Measurements from ENCODE around the gene ERMP1. TPM values are rescaled to one million over a fixed set of nuclear protein-coding genes. Genes with fewer than 3 reads are reported as not detected.
A peak's percentile ranks its signal among the peaks of the same experiment; 100 is the strongest.
"Not testable (repeated sequence)": the region's sequence is repeated elsewhere in the genome, so short reads cannot be mapped to it uniquely, and the experiment has no call there.

The ERMP1 gene
- total RNA-seq, 1 donor from 2014 or later = 26.3 TPM

GRCh38 chr9:5791870-5792269 lies 41.0 kb downstream of the ERMP1 start:
- ATAC-seq (no peak), DNase-seq (no peak)
- intact Hi-C loops (cut with micrococcal nuclease) = no loop called here

DNA sequence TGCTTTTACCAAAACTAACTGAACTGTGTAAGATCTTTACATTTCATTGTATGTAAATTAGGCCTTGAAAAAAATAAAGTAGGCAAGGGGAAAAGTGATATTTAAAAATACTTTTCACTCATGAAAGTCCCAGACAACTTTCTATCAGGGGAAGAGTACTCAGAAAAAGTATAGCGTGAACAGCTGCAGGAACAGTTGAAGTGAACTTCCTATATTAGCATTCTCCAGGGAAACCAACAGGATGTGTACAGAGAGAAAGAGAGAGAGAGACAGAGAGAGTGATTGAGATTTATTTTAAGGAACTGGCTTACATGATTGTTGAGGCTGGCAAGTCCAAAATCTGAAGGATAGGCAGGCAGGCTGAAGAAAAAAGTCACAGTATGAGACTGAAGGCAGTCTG lies 42.0 kb downstream of the ERMP1 start:
- ATAC-seq (no peak), DNase-seq (no peak)
- intact Hi-C loops (cut with micrococcal nuclease) = no loop called here

- ATAC-seq = no peak
- intact Hi-C loops (cut with micrococcal nuclease) = no loop called here
- no peak for DNase-seq
Measured at GRCh38 chr9:5789489-5789888, 43.4 kb downstream of the ERMP1 start.

DNA sequence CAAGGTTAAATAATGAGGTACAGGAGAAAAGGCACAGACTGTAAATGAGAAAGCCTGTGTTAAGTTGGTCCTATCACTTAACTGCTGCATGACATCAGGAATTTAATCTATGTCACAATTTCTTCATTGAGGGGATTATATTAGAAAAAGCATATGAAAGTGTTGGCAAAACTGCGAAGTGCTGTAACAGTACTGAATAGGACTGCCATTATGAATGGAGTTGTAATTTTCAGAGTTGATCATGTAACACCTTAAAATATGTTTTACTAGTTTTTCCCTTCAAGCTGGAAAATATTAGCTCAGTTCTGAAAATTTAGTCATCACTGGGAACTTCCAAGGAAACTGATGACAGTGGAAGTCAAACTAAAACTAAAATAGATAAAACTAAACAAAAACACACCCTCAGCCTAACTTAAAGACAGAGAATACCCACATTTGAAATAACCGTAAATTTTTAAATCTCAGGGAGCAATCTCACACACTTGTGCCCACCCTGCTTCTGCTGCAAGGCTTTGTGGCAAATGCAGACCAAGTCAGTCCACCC lies 45.1 kb downstream of the ERMP1 start:
- intact Hi-C loops (cut with micrococcal nuclease) = no loop called here
- ATAC-seq = no peak

GRCh38 chr9:5787220-5787619 lies 45.7 kb downstream of the ERMP1 start:
- ATAC-seq (no peak), DNase-seq (no peak)
- intact Hi-C loops (cut with micrococcal nuclease) = no loop called here

More for the DNA sequence above, 45.1 kb downstream of the ERMP1 start:
- DNase-seq = no peak

DNA sequence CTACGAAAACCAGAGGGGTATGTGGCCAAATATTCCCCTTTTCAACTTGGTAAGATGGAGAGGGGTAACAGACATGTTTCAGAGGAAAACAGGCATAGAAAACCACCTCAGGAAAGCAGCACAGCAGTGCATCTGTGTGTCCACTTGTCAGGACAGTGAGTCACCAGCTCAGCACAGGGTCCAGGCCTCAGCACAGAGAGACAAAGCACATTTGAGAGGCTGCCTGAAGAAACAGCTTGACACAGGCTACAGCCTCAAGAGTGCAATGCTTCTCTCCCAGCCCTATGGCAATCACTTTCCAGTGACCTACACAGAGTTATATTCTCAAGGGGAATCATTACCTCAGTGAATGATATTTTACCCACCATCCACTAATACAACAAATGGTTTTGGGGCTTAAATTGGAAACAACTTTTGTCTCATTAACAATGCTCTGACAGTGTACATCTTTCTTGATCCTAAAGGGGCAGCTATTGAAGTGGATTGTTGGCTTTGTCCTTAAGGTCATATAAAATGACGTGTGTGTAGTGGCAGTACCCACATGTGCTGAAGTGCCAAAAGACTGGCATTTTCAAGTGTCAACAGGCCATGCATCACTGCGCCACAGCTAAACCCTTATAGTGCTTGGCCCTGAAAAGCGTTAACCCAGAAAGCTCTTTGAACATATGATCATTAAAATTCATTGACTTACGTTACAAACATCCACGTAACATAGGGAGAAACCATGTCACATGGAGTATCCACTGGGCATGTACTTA lies 46.4 kb downstream of the ERMP1 start:
- DNase-seq (no peak), ATAC-seq (peak; percentile 51)
- intact Hi-C loops (cut with micrococcal nuclease) = no loop called here

- ATAC-seq = peak; percentile 22
Measured at GRCh38 chr9:5784526-5785315, 48.2 kb downstream of the ERMP1 start.

GRCh38 chr9:5783982-5784381 lies 48.9 kb downstream of the ERMP1 start:
- peak; percentile 58 for ATAC-seq
- intact Hi-C loops (cut with micrococcal nuclease) = no loop called here
- no peak for DNase-seq

More at GRCh38 chr9:5784526-5785315, 48.2 kb downstream of the ERMP1 start:
- intact Hi-C loops (cut with micrococcal nuclease) = no loop called here
- DNase-seq = no peak

DNA sequence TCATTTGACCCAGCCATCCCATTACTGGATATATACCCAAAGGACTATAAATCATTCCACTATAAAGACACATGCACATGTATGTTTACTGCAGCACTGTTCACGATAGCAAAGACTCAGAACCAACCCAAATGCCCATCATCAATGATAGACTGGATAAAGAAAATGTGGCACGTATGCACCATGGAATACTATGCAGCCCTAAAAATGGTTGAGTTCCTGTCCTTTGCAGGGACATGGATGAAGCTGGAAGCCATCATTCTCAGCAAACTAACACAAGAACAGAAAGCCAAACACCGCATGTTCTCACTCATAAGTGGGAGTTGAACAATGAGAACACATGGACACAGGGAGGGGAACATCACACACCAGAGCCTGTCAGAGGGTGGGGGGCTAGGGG lies 49.5 kb downstream of the ERMP1 start:
- intact Hi-C loops (cut with micrococcal nuclease); DNase-seq; ATAC-seq: not testable (repeated sequence)

- DNase-seq; intact Hi-C loops (cut with micrococcal nuclease): not testable (repeated sequence)
- ATAC-seq = peak; percentile 51
Measured at GRCh38 chr9:5779705-5780218, 53.2 kb downstream of the ERMP1 start.

DNA sequence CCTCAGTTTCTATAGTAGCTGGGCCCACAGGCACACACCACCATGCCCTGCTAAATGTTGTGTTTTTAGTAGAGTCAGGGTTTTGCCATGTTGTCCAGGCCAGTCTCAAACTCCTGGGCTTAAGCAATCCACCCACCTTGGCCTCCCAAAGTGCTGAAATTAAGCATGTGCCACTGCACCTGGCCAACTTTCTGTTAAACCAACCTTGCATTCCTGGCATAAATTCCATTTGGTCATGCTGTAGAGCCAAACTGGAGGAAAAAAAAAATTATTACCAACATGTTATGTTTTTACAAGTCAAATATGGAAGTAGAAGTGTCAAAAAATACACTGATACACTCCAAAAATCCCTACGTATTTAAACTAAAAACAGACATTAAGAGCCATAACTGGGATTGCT lies 54.1 kb downstream of the ERMP1 start:
- DNase-seq = no peak
- no peak for ATAC-seq
- intact Hi-C loops (cut with micrococcal nuclease) = no loop called here

GRCh38 chr9:5773324-5773999 lies 59.5 kb downstream of the ERMP1 start:
- ATAC-seq (no peak), DNase-seq (no peak)
- intact Hi-C loops (cut with micrococcal nuclease) = no loop called here

GRCh38 chr9:5767968-5768932 lies 64.7 kb downstream of the ERMP1 start:
- no peak for ATAC-seq
- no peak for DNase-seq
- intact Hi-C loops (cut with micrococcal nuclease) = no loop called here

- intact Hi-C loops (cut with micrococcal nuclease) = no loop called here
- ATAC-seq = no peak
- DNase-seq = no peak
Measured at GRCh38 chr9:5764130-5764868, 68.6 kb downstream of the ERMP1 start.

DNA sequence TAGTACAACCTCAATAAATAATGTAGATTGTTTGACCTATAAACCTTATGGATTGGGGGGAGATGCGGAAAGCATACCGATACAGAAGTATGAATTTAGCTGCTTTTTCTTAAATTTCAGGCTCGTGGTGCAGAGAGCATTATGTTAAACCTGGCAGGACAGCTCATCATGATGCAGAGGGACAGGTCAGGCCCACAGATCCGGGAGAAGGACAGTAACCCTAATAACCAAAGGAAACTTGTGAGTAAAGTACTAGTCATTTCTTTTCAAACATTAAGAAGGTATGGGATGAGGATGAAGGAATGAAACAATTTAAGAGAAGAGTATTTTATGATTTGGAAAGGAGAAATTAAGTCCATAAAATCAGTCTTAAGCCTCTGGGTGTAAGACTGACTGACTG lies 70.5 kb downstream of the ERMP1 start:
- intact Hi-C loops (cut with micrococcal nuclease) = no loop called here
- ATAC-seq (no peak), DNase-seq (no peak)

DNA sequence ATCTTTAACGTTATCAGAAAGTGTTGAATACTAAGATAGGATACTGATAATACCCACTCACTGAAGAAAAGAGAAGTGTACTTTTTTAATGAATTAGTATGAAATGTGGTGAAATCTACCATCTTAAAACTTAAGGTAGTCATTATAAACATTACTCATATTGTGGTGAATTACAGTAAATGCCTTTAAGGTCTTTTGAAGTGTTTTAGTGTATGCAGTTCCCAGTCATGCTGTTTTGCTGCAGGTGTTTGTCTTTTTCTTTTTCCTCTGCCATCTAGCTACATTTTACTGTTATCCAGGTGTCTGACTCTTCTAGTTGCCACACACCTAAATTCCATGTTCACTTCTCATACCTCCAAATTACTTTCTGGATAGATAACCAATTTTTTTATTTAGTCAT lies 72.6 kb downstream of the ERMP1 start:
- DNase-seq (no peak), ATAC-seq (no peak)
- intact Hi-C loops (cut with micrococcal nuclease) = no loop called here

GRCh38 chr9:5756633-5757032 lies 76.3 kb downstream of the ERMP1 start:
- no peak for DNase-seq
- intact Hi-C loops (cut with micrococcal nuclease) = no loop called here
- no peak for ATAC-seq

- intact Hi-C loops (cut with micrococcal nuclease) = no loop called here
- ATAC-seq = no peak
- DNase-seq = no peak
Measured at GRCh38 chr9:5750569-5750968, 82.3 kb downstream of the ERMP1 start.
